Ishikawa (cell line): ENCODE results near the gene ADGRF3.

Experiments
- CEBPB ChIP-seq: IDR thresholded peaks from 2 replicates; pipeline ENCODE4 v1.6.1; 2012
- CREB1 ChIP-seq: IDR thresholded peaks from 2 replicates; pipeline ENCODE4 v1.6.1; 2012; ENCODE audit warnings: low read depth
- EGR1 ChIP-seq: IDR thresholded peaks from 2 replicates; pipeline ENCODE4 v1.6.1; 2012
- EP300 ChIP-seq: IDR thresholded peaks from 2 replicates; pipeline ENCODE4 v1.6.1; 2012; ENCODE audit warnings: borderline replicate concordance
- FOXM1 ChIP-seq: IDR thresholded peaks from 2 replicates; pipeline ENCODE4 v1.6.1; 2012; ENCODE audit warnings: low read depth, borderline replicate concordance
- NFIC ChIP-seq: IDR thresholded peaks from 2 replicates; pipeline ENCODE4 v1.6.1; 2012
- RAD21 ChIP-seq: IDR thresholded peaks from 2 replicates; pipeline ENCODE4 v1.6.1; 2012; ENCODE audit warnings: low read depth
- TAF1 ChIP-seq: IDR thresholded peaks from 2 replicates; pipeline ENCODE4 v1.6.1; 2012; ENCODE audit warnings: low read depth, mild to moderate bottlenecking
- TCF12 ChIP-seq: IDR thresholded peaks from 2 replicates; pipeline ENCODE4 v1.6.1; 2012; ENCODE audit warnings: low read depth
- TEAD4 ChIP-seq: IDR thresholded peaks from 2 replicates; pipeline ENCODE4 v1.6.1; 2012
- USF1 ChIP-seq: IDR thresholded peaks from 2 replicates; pipeline ENCODE4 v1.6.1; 2012
- YY1 ChIP-seq: IDR thresholded peaks from 2 replicates; pipeline ENCODE4 v1.6.1; 2012; ENCODE audit warnings: low read depth
- ZBTB7A ChIP-seq: IDR thresholded peaks from 2 replicates; pipeline ENCODE4 v1.6.1; 2012; ENCODE audit warnings: low read depth
- TF ChIP-seq, protein P1 (sequence below): IDR thresholded peaks from 2 replicates; pipeline ENCODE4 v1.6.1; 2012; ENCODE audit warnings: low read depth, mild to moderate bottlenecking
- TF ChIP-seq, protein P2 (sequence below): IDR thresholded peaks from 2 replicates; pipeline ENCODE4 v1.6.1; 2012

ADGRF3 gene

GRCh38 chr2:26281226-26281625 is 65.4 kb downstream of the ADGRF3 start:
- TF ChIP-seq EP300 (no peak), RAD21 (no peak), NFIC (no peak), TEAD4 (no peak), TAF1 (no peak), FOXM1 (no peak), YY1 (no peak)
- TF ChIP-seq, protein P1, sequence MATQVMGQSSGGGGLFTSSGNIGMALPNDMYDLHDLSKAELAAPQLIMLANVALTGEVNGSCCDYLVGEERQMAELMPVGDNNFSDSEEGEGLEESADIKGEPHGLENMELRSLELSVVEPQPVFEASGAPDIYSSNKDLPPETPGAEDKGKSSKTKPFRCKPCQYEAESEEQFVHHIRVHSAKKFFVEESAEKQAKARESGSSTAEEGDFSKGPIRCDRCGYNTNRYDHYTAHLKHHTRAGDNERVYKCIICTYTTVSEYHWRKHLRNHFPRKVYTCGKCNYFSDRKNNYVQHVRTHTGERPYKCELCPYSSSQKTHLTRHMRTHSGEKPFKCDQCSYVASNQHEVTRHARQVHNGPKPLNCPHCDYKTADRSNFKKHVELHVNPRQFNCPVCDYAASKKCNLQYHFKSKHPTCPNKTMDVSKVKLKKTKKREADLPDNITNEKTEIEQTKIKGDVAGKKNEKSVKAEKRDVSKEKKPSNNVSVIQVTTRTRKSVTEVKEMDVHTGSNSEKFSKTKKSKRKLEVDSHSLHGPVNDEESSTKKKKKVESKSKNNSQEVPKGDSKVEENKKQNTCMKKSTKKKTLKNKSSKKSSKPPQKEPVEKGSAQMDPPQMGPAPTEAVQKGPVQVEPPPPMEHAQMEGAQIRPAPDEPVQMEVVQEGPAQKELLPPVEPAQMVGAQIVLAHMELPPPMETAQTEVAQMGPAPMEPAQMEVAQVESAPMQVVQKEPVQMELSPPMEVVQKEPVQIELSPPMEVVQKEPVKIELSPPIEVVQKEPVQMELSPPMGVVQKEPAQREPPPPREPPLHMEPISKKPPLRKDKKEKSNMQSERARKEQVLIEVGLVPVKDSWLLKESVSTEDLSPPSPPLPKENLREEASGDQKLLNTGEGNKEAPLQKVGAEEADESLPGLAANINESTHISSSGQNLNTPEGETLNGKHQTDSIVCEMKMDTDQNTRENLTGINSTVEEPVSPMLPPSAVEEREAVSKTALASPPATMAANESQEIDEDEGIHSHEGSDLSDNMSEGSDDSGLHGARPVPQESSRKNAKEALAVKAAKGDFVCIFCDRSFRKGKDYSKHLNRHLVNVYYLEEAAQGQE, result no peak
- TF ChIP-seq, protein P2, sequence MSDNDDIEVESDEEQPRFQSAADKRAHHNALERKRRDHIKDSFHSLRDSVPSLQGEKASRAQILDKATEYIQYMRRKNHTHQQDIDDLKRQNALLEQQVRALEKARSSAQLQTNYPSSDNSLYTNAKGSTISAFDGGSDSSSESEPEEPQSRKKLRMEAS, result no peak

DNA sequence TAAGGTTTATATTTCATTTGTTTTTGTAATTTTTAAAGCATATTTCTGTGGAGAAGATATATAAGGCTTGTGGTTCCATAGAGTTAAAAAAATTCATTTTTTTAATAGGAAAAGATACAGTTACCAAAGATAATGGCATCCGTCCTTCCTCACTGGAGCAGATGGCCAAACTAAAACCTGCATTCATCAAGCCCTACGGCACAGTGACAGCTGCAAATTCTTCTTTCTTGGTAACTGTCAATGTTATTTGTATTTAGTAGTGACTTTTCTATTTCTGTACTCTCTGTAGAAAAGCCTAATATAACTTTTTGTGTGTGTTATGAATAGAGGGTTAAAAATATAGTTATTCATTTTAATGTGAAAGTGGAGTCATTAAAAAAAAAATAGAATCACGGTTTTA is 66.7 kb downstream of the ADGRF3 start:
- TF ChIP-seq CREB1, result no peak
- TF ChIP-seq TAF1, result no peak
- TF ChIP-seq CEBPB, result no peak
- TF ChIP-seq NFIC, result no peak
- no peak for TF ChIP-seq EP300
- TF ChIP-seq, protein P1, result no peak
- TF ChIP-seq FOXM1, result no peak
- no peak for TF ChIP-seq TCF12
- TF ChIP-seq USF1, result no peak
- no peak for TF ChIP-seq ZBTB7A
- no peak for TF ChIP-seq TEAD4

- TF ChIP-seq TAF1 (no peak), YY1 (no peak), NFIC (no peak)
- TF ChIP-seq, protein P1, result no peak
These were observed 69.9 kb downstream of the ADGRF3 start for GRCh38 chr2:26276484-26277227.

DNA sequence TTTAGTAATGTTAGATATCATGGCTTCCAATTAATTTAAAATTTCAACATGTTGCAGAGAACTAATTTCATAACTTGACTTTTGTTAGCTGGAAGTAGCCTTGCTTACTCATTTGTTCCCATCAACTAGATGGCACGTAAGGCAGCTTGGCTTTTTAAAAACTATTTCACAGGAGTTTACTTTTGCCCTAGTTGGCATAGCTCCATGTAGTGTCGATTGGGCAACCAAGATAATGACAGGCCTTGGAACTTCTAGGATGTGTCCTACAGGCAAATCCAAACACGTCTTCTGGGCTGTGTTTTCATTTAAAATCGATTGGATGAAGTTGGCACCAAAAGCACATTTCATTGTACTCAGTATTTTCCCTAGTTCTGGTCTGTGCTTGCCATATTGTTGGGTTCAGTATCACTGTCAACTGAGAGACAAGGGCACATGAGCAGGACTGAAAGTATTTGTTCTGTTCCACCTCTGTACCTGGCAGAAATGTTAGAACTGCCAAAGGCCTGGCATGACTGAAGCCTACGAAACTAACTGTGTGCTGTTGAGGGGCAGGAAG is 72.5 kb downstream of the ADGRF3 start:
- TF ChIP-seq NFIC, result peak; percentile 89
- no peak for TF ChIP-seq TAF1
- TF ChIP-seq TEAD4, result peak; percentile 19; the same call in 1 of the 2 replicates
- no peak for TF ChIP-seq RAD21
- peak; percentile 59; the same call in 1 of the 2 replicates for TF ChIP-seq FOXM1
- peak; percentile 98 for TF ChIP-seq CEBPB
- TF ChIP-seq EGR1, result no peak

GRCh38 chr2:26273501-26273900 is 73.1 kb downstream of the ADGRF3 start:
- TF ChIP-seq RAD21 (no peak), CEBPB (no peak), FOXM1 (no peak), EP300 (no peak), USF1 (no peak), YY1 (no peak), TAF1 (no peak), EGR1 (no peak), TEAD4 (no peak)
- TF ChIP-seq, protein P1, result no peak
- TF ChIP-seq, protein P2, result no peak
